ENCODE measurements around the gene CSTPP1. TPM values are rescaled to one million over a fixed set of nuclear protein-coding genes. Genes with fewer than 3 reads are reported as not detected.

The CSTPP1 gene
- total and polyA plus RNA-seq, 2 donors (not counting 3 experiments of a cell fraction or from before 2014, with no cell fraction given): 25.9 to 38.2 TPM

GRCh38 chr11:47147681-47148080, 211.1 kb downstream of the CSTPP1 start:
- Histone ChIP-seq H3K9me3 (replicated peaks; ENCODE audit: control insufficient read depth, insufficient read depth, low read length) (no peaks in the 10 kb centered on the region), H3K36me3 (ENCODE audit: control insufficient read depth in 2 of 2, extremely low read depth in 1 of 2, insufficient read depth in 2 of 2, low read length in 2 of 2) (peaks cover 0 to 2% of the 10 kb centered on the region in 2 experiments), H3K9ac (replicated peaks; ENCODE audit: extremely low read depth, insufficient read depth, low read length) (no peak overlapping the region), H3K4me1 (ENCODE audit: control insufficient read depth, extremely low read depth, insufficient read depth, low read length) (no peaks in the 10 kb centered on the region), H3K27ac (ENCODE audit: insufficient read depth, low read depth, low read length) (no peak overlapping the region), H3K27me3 (ENCODE audit: control insufficient read depth in 2 of 2, insufficient read depth in 2 of 2, low read length in 2 of 2) (no peaks in the 10 kb centered on the region), H4K20me1 (replicated peaks; ENCODE audit: control insufficient read depth, extremely low read depth, insufficient read depth, low read length) (no peaks in the 10 kb centered on the region), H3K79me2 (ENCODE audit: control insufficient read depth, insufficient read depth, low read length) (no peaks in the 10 kb centered on the region), H3K9me1 (replicated peaks; ENCODE audit: control insufficient read depth, extremely low read depth, insufficient read depth, low read length) (no peaks in the 10 kb centered on the region), H3K4me2 (ENCODE audit: insufficient read depth, low read length) (no peak overlapping the region), H2AFZ (ENCODE audit: low read depth, low read length) (no peak overlapping the region), H3K4me3 (replicated peaks in 1 of 3; ENCODE audit: insufficient read depth in 1 of 3, low read depth in 1 of 3, low read length in 3 of 3) (no peak overlapping the region)
- dilution Hi-C loops (cut with MboI; ENCODE audit: extremely low pct_ligation_motif_present, low sequenced_read_pairs): no loop called here
- TF ChIP-seq CTCF (IDR thresholded peaks at IDR 0.05; ENCODE audit: extremely low read depth in 1 of 2, insufficient read depth in 1 of 2, low read depth in 1 of 2, low read length in 2 of 2) (no peak), MAX (IDR thresholded peaks at IDR 0.05; ENCODE audit: insufficient read depth, insufficient read length) (no peak), POLR2AphosphoS5 (IDR thresholded peaks at IDR 0.05; ENCODE audit: insufficient read depth, low read depth, low read length) (no peak), EZH2 (IDR thresholded peaks at IDR 0.05; ENCODE audit: borderline replicate concordance, low read depth, low read length, severe bottlenecking) (no peak), JUN (IDR thresholded peaks at IDR 0.05; ENCODE audit: borderline replicate concordance, insufficient read depth, insufficient read length, low read depth) (no peak), GATA2 (IDR thresholded peaks at IDR 0.05; ENCODE audit: insufficient read depth, insufficient read length, low read depth, low read length) (no peak), POLR2A (IDR thresholded peaks at IDR 0.05; ENCODE audit: low read depth, low read length) (no peak), FOS (IDR thresholded peaks at IDR 0.05; ENCODE audit: borderline replicate concordance, insufficient read depth, low read length) (no peak), MYC (IDR thresholded peaks at IDR 0.05; ENCODE audit: low read depth, low read length) (no peak)
- FAIRE-seq: no peak
- intact Hi-C loops (cut with micrococcal nuclease): no loop called here
- no TSS peak for BruUV-seq (replicated peaks)
- DNase-seq (ENCODE audit: low read depth, low spot score): no peak
- POLR2A ChIA-PET: no interaction called here
- CTCF ChIA-PET: interaction anchor here (1.6 kb wide), 1 partner anchor 13 kb away, joined by 4 read pairs; no protein-coding TSS in a partner anchor

Data from endothelial cell of umbilical vein (primary cell).